Fibroblast of skin of right quadriceps (primary cell): ENCODE data around the gene ASXL1.

Source experiments
- DNase-seq: peaks from one replicate; pipeline ENCODE4 v3.0.0-alpha.2; 2013

Gene ASXL1

GRCh38 chr20:32468313-32468640, 110.1 kb downstream of the ASXL1 start:
- DNase-seq, result no peak

- no peak for DNase-seq
Observed at GRCh38 chr20:32468860-32469259, 110.7 kb downstream of the ASXL1 start.

GRCh38 chr20:32470025-32470861, 112.1 kb downstream of the ASXL1 start:
- peak; percentile 73 for DNase-seq

- no peak for DNase-seq
Observed at GRCh38 chr20:32470940-32471339, 112.8 kb downstream of the ASXL1 start.

- no peak for DNase-seq
Observed at GRCh38 chr20:32472581-32473207, 114.6 kb downstream of the ASXL1 start.

GRCh38 chr20:32473231-32474008, 115.3 kb downstream of the ASXL1 start:
- DNase-seq, result no peak

GRCh38 chr20:32474009-32474716, 116.0 kb downstream of the ASXL1 start:
- no peak for DNase-seq

- no peak for DNase-seq
Observed at GRCh38 chr20:32474717-32474966, 116.5 kb downstream of the ASXL1 start.

GRCh38 chr20:32474967-32475811, 117.1 kb downstream of the ASXL1 start:
- DNase-seq, result peak; percentile 97

GRCh38 chr20:32476684-32477593, 118.8 kb downstream of the ASXL1 start:
- DNase-seq, result no peak

- no peak for DNase-seq
Observed at GRCh38 chr20:32477594-32478512, 119.7 kb downstream of the ASXL1 start.

- DNase-seq, result no peak
Observed at GRCh38 chr20:32478576-32478975, 120.4 kb downstream of the ASXL1 start.

GRCh38 chr20:32479012-32479411, 120.9 kb downstream of the ASXL1 start:
- DNase-seq, result no peak

- no peak for DNase-seq
Observed at GRCh38 chr20:32479697-32480171, 121.6 kb downstream of the ASXL1 start.

- DNase-seq, result peak; percentile 30
Observed at GRCh38 chr20:32480371-32481241, 122.5 kb downstream of the ASXL1 start.

- DNase-seq, result no peak
Observed at GRCh38 chr20:32481311-32482142, 123.4 kb downstream of the ASXL1 start.

- DNase-seq, result no peak
Observed at GRCh38 chr20:32482143-32482441, 124.0 kb downstream of the ASXL1 start.
